Endothelial cell of umbilical vein (primary cell): ENCODE measurements around the gene CDHR1.

Source experiments
- CTCF ChIP-seq, 2 donors: IDR thresholded peaks; 1 replicate in 1 of 2; 2 replicates in 1 of 2; pipeline ENCODE4 v1.5.1; 2011; ENCODE audit warnings: low read length in 2 of 2, mild to moderate bottlenecking in 2 of 2, moderate library complexity in 2 of 2, control low read depth in 1 of 2, inconsistent platforms in 1 of 2, low read depth in 1 of 2; ENCODE audit not compliant: insufficient read depth in 1 of 2; ENCODE audit errors: extremely low read depth in 1 of 2
- EZH2 ChIP-seq: IDR thresholded peaks from 2 replicates; pipeline ENCODE4 v1.6.1; 2012; ENCODE audit warnings: borderline replicate concordance, low read depth, mild to moderate bottlenecking, moderate library complexity, low read length, inconsistent platforms; ENCODE audit not compliant: severe bottlenecking
- FOS ChIP-seq: IDR thresholded peaks from 2 replicates; pipeline ENCODE4 v1.6.1; 2011; ENCODE audit warnings: mild to moderate bottlenecking, low read length, moderate library complexity, borderline replicate concordance; ENCODE audit not compliant: insufficient read depth
- JUN ChIP-seq: IDR thresholded peaks from 2 replicates; pipeline ENCODE4 v1.6.1; 2011; ENCODE audit warnings: borderline replicate concordance, low read depth; ENCODE audit not compliant: insufficient read length, insufficient read depth
- MAX ChIP-seq: IDR thresholded peaks from 2 replicates; pipeline ENCODE4 v1.6.1; 2011; ENCODE audit not compliant: insufficient read depth, insufficient read length
- MYC ChIP-seq: IDR thresholded peaks from one replicate; pipeline ENCODE4 v1.6.1; 2011; ENCODE audit warnings: mild to moderate bottlenecking, low read depth, low read length
- POLR2A ChIP-seq: IDR thresholded peaks from 2 replicates; pipeline ENCODE4 v1.6.1; 2012; ENCODE audit warnings: low read depth, mild to moderate bottlenecking, control low read depth, low read length
- POLR2AphosphoS5 ChIP-seq: IDR thresholded peaks from 2 replicates; pipeline ENCODE4 v1.6.1; 2012; ENCODE audit warnings: low read depth, mild to moderate bottlenecking, control low read depth, low read length, moderate library complexity; ENCODE audit not compliant: insufficient read depth

GRCh38 chr10:84265418-84265817 lies 71.1 kb downstream of the CDHR1 start:
- TF ChIP-seq CTCF (IDR thresholded peaks at IDR 0.05; ENCODE audit: extremely low read depth in 1 of 2, insufficient read depth in 1 of 2, low read depth in 1 of 2, low read length in 2 of 2) (no peak), EZH2 (no peak), POLR2A (no peak), POLR2AphosphoS5 (no peak), FOS (no peak), JUN (no peak), MAX (no peak), MYC (no peak)
